ENCODE measurements around the gene ACSF3. TPM values are rescaled to one million over a fixed set of nuclear protein-coding genes. Genes with fewer than 3 reads are reported as not detected.
"Not testable (repeated sequence)": the region's sequence is repeated elsewhere in the genome, so short reads cannot be mapped to it uniquely, and the experiment has no call there.

The ACSF3 gene
- total and polyA plus RNA-seq, 2 experiments from 2014 or later, result 20.7 to 28.0 TPM

DNA sequence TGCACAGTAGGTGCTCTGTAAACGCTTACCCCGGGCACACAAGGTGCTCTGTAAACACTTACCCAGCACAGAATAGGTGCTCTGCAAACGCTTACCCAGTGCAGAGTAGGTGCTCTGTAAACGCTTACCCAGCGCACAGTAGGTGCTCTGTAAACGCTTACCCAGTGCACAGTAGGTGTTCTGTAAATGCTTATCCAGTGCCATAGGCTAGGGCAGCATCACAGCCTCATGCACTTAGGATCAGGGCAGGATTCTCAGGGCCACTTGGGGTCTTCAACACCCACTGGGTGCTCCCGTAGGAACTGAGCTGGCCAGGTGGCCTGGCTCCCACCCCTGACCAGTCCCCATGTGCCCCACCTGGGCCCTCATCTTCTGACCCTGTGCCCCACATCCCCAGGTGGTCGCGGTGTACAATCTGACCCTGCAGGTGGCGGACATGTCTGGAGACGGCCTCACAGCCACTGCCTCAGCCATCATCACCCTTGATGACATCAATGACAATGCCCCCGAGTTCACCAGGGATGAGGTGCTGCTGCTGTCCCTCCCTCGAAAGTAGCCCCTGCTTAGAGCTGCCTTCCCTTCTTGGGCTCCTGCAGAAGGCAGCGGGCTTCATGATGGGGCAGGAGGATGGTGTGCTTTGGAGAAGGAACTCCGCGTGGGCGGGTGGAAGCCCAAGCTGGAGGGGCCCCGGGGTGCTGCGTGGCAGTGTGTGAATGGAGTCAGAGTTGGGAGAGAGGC lies 93.5 kb downstream of the ACSF3 start:
- TF ChIP-seq CTCF (IDR thresholded peaks at IDR 0.05; ENCODE audit: poor library complexity) (no peak), EZH2 (IDR thresholded peaks at IDR 0.05; ENCODE audit: borderline replicate concordance) (no peak), EZH2phosphoT487 (IDR thresholded peaks at IDR 0.05; ENCODE audit: low read depth, severe bottlenecking, unreplicated experiment) (no peak)
- no peaks in the 10 kb centered on the region for H3K9me3 ChIP-seq (ENCODE audit: low read depth)
- H3K4me3 ChIP-seq, result no peak overlapping the region
- no peaks in the 10 kb centered on the region for H3K27me3 ChIP-seq
- H3K27ac ChIP-seq, result no peak overlapping the region
- no peak overlapping the region for H2AFZ ChIP-seq
- WGBS (ENCODE audit: low lambda C conversion rate, missing lambda C conversion rate), result 84% methylated on average over 19 of the region's 19 CpGs
- no peaks in the 10 kb centered on the region for H3K79me2 ChIP-seq
- H3K4me1 ChIP-seq (ENCODE audit: insufficient read depth), result peaks cover 5% of the 10 kb centered on the region
- no peaks in the 10 kb centered on the region for H4K20me1 ChIP-seq (ENCODE audit: insufficient read depth, poor library complexity, severe bottlenecking)
- no peaks in the 10 kb centered on the region for H3K9me2 ChIP-seq (replicated peaks; ENCODE audit: insufficient read depth)
- H3K36me3 ChIP-seq (replicated peaks; ENCODE audit: insufficient read depth, low read depth), result no peaks in the 10 kb centered on the region
- H3K4me2 ChIP-seq, result no peak overlapping the region
- DNase-seq (ENCODE audit: low spot score), result no peak

DNA sequence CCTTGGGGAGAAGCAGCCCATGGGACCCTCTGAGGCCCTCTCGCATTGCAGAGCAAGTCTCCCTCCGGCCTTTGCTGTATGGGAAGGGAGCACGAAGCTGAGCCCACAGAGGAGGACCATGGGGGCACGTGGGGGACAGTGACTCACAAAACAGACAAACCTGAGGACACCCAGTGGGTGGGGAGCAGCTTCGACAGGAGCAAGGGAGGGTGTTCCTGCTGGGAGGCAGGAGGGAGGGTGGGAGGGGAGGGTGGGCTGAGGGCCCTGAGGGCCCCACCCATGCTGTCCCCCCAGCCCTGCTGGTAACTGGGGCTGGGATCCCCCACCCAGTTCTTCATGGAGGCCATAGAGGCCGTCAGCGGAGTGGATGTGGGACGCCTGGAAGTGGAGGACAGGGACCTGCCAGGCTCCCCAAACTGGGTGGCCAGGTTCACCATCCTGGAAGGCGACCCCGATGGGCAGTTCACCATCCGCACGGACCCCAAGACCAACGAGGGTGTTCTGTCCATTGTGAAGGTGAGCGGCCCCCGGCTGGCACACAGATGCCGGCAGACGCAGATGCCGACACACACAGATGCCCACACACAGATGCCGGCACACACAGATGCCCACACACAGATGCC lies 94.2 kb downstream of the ACSF3 start:
- no peaks in the 10 kb centered on the region for H3K9me3 ChIP-seq (ENCODE audit: low read depth)
- no peak for DNase-seq (ENCODE audit: low spot score)
- H3K9me2 ChIP-seq (replicated peaks; ENCODE audit: insufficient read depth), result no peaks in the 10 kb centered on the region
- TF ChIP-seq EZH2phosphoT487 (IDR thresholded peaks at IDR 0.05; ENCODE audit: low read depth, severe bottlenecking, unreplicated experiment) (no peak), CTCF (IDR thresholded peaks at IDR 0.05; ENCODE audit: poor library complexity) (no peak), EZH2 (IDR thresholded peaks at IDR 0.05; ENCODE audit: borderline replicate concordance) (no peak)
- H3K4me3 ChIP-seq, result no peak overlapping the region
- no peaks in the 10 kb centered on the region for H3K79me2 ChIP-seq
- 81% methylated on average over 17 of the region's 19 CpGs for WGBS (ENCODE audit: low lambda C conversion rate, missing lambda C conversion rate)
- H2AFZ ChIP-seq, result no peak overlapping the region
- H4K20me1 ChIP-seq (ENCODE audit: insufficient read depth, poor library complexity, severe bottlenecking), result no peaks in the 10 kb centered on the region
- no peaks in the 10 kb centered on the region for H3K36me3 ChIP-seq (replicated peaks; ENCODE audit: insufficient read depth, low read depth)
- H3K27ac ChIP-seq, result no peak overlapping the region
- H3K4me1 ChIP-seq (ENCODE audit: insufficient read depth), result peaks cover 6% of the 10 kb centered on the region
- H3K4me2 ChIP-seq, result no peak overlapping the region
- no peaks in the 10 kb centered on the region for H3K27me3 ChIP-seq

GRCh38 chr16:89188471-89189357 lies 95.1 kb downstream of the ACSF3 start:
- not testable (repeated sequence) for H3K27me3 ChIP-seq; H2AFZ ChIP-seq; H3K9me2 ChIP-seq (replicated peaks; ENCODE audit: insufficient read depth); H3K4me2 ChIP-seq; H3K79me2 ChIP-seq; H3K36me3 ChIP-seq (replicated peaks; ENCODE audit: insufficient read depth, low read depth); H3K9me3 ChIP-seq (ENCODE audit: low read depth); DNase-seq (ENCODE audit: low spot score); H3K4me3 ChIP-seq; H3K27ac ChIP-seq; H4K20me1 ChIP-seq (ENCODE audit: insufficient read depth, poor library complexity, severe bottlenecking); H3K4me1 ChIP-seq (ENCODE audit: insufficient read depth)
- WGBS (ENCODE audit: low lambda C conversion rate, missing lambda C conversion rate), result 93% methylated on average over 14 of the region's 25 CpGs

Data from hepatocyte (in vitro differentiated cells).